Smooth muscle cell (in vitro differentiated cells): ENCODE data around the gene RCCD1. TPM values are rescaled to one million over a fixed set of nuclear protein-coding genes. Genes with fewer than 3 reads are reported as not detected.

ENCODE experiments used
- DNase-seq: peaks from one replicate; lab custom pipeline; 2025; ENCODE audit not compliant: unreplicated experiment; lab: John Stamatoyannopoulos, UW
- H2AFZ ChIP-seq: fragments of 200-600 bp; sonication (generic); 2 replicates; pipeline ENCODE4 v1.6.0; 2016; ENCODE audit warnings: antibody characterized with exemption, low read depth, mild to moderate bottlenecking
- H3F3A ChIP-seq: fragments of 200-600 bp; sonication (generic); 2 replicates; pipeline ENCODE4 v1.6.0; 2017; ENCODE audit warnings: antibody characterized with exemption, low read depth
- H3K27ac ChIP-seq: fragments of 200-600 bp; sonication (generic); 2 replicates; pipeline ENCODE4 v1.5.1; 2016; ENCODE audit warnings: low read depth, mild to moderate bottlenecking
- H3K27me3 ChIP-seq: fragments of 200-600 bp; sonication (generic); 2 replicates; pipeline ENCODE4 v1.6.1; 2016; ENCODE audit warnings: low read depth, mild to moderate bottlenecking
- H3K36me3 ChIP-seq: fragments of 200-600 bp; sonication (generic); 2 replicates; pipeline ENCODE4 v1.5.1; 2016; ENCODE audit warnings: low read depth
- H3K4me1 ChIP-seq: fragments of 200-600 bp; sonication (generic); 2 replicates; pipeline ENCODE4 v1.5.1; 2016; ENCODE audit warnings: low read depth
- H3K4me2 ChIP-seq: fragments of 200-600 bp; sonication (generic); 2 replicates; pipeline ENCODE4 v1.6.0; 2016; ENCODE audit warnings: mild to moderate bottlenecking
- H3K4me3 ChIP-seq: fragments of 200-600 bp; sonication (generic); 2 replicates; pipeline ENCODE4 v1.5.1; 2016; ENCODE audit warnings: mild to moderate bottlenecking
- H3K79me2 ChIP-seq: fragments of 200-600 bp; sonication (generic); 2 replicates; pipeline ENCODE4 v1.6.0; 2016; ENCODE audit warnings: low read depth, mild to moderate bottlenecking
- H3K9ac ChIP-seq: fragments of 200-600 bp; sonication (generic); 2 replicates; pipeline ENCODE4 v1.6.0; 2016; ENCODE audit warnings: low read depth
- H3K9me3 ChIP-seq: fragments of 200-600 bp; sonication (generic); replicated peaks from 2 replicates; pipeline ENCODE4 v1.5.1; 2016; ENCODE audit warnings: low read depth
- H4K20me1 ChIP-seq: fragments of 200-600 bp; sonication (generic); 2 replicates; pipeline ENCODE4 v1.6.0; 2016; ENCODE audit warnings: low read depth
- CTCF ChIP-seq: fragments of 200-600 bp; sonication (generic); IDR thresholded peaks from 2 replicates; pipeline ENCODE4 v1.5.1; 2017; ENCODE audit warnings: borderline replicate concordance, mild to moderate bottlenecking, antibody characterized with exemption; ENCODE audit not compliant: insufficient read depth, poor library complexity, severe bottlenecking
- WGBS: methylation state at CpG from one replicate; pipeline ENCODE4 v1.1.7; 2016; ENCODE audit warnings: low lambda C conversion rate; 5-methylcytosine and 5-hydroxymethylcytosine counted together
- polyA plus RNA-seq: library from polyadenylated mRNA; unstranded; fragments of >200 nt; fragmentation: Nextera tagmentation; extraction: Ambion mirVana; gene quantifications from 2 replicates; pipeline ENCODE4 v1.2.1, GENCODE V29; 2016
- total RNA-seq: library from RNA; depleted of rRNA; stranded (reverse); fragments of >200 nt; gene quantifications from 2 replicates; pipeline ENCODE4 v1.2.3, GENCODE V29; 2014

Gene RCCD1
- total and polyA plus RNA-seq, 2 experiments from 2014 or later = 4.4 to 9.2 TPM

GRCh38 chr15:90986790-90987507 is 32.3 kb downstream of the RCCD1 start:
- 83% methylated on average over 11 of the region's 11 CpGs for WGBS
- peak overlapping the region; percentile 48 for H2AFZ ChIP-seq
- no peak overlapping the region for H3K27ac ChIP-seq
- H3F3A ChIP-seq = no peaks in the 10 kb centered on the region
- H4K20me1 ChIP-seq = no peaks in the 10 kb centered on the region
- no peaks in the 10 kb centered on the region for H3K36me3 ChIP-seq
- H3K4me2 ChIP-seq = no peak overlapping the region
- no peak for DNase-seq
- TF ChIP-seq CTCF = no peak
- no peaks in the 10 kb centered on the region for H3K27me3 ChIP-seq
- H3K9me3 ChIP-seq = no peaks in the 10 kb centered on the region
- no peak overlapping the region for H3K4me3 ChIP-seq
- H3K79me2 ChIP-seq = peaks cover 79% of the 10 kb centered on the region
- H3K4me1 ChIP-seq = peaks cover 9% of the 10 kb centered on the region
- no peak overlapping the region for H3K9ac ChIP-seq

DNA sequence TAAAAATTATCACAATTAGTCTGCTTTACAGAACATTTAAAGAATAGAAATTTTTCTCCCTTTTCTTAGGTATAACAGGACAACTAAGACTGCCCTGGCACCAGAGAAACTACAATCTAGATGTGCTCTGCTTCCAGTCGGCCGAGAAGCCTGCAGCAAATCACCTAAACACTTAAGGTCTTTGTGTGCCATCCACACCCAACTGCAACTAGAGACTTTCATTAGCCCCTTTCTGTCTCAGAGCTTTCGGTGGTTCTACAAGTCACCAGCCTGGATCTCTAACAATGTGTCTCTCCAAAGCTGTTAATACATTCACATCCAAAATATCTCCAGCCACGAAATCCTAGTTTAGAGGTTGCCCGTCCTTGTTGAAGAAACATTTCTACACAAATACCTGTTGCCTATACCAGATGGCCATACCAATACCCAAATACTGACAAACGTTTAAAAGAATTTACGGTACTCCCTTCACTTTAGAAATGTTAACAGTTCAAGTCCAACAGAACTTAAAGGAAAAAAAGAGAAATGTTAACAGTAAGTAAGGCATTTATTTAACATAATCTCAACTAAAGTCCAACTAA is 33.0 kb downstream of the RCCD1 start:
- Histone ChIP-seq H3K27me3 (no peaks in the 10 kb centered on the region), H4K20me1 (no peaks in the 10 kb centered on the region), H2AFZ (peak overlapping the region; percentile 48), H3K9me3 (no peaks in the 10 kb centered on the region), H3K4me2 (peak overlapping the region; percentile 43), H3K4me1 (peaks cover 9% of the 10 kb centered on the region), H3K36me3 (no peaks in the 10 kb centered on the region), H3K79me2 (peaks cover 86% of the 10 kb centered on the region), H3F3A (no peaks in the 10 kb centered on the region), H3K9ac (no peak overlapping the region), H3K27ac (peak overlapping the region; percentile 15), H3K4me3 (no peak overlapping the region)
- WGBS = 64% methylated on average over 7 of the region's 7 CpGs
- TF ChIP-seq CTCF = no peak
- no peak for DNase-seq

GRCh38 chr15:90988296-90988695 is 33.6 kb downstream of the RCCD1 start:
- no peak for TF ChIP-seq CTCF
- no peaks in the 10 kb centered on the region for H3K27me3 ChIP-seq
- H4K20me1 ChIP-seq = no peaks in the 10 kb centered on the region
- no peak for DNase-seq
- no peak overlapping the region for H3K9ac ChIP-seq
- H3K79me2 ChIP-seq = peaks cover 93% of the 10 kb centered on the region
- peaks cover 13% of the 10 kb centered on the region for H3K4me1 ChIP-seq
- H3K36me3 ChIP-seq = no peaks in the 10 kb centered on the region
- WGBS = 45% methylated on average over 6 of the region's 6 CpGs
- no peak overlapping the region for H3K27ac ChIP-seq
- no peak overlapping the region for H3K4me3 ChIP-seq
- H2AFZ ChIP-seq = peak overlapping the region; percentile 48
- no peaks in the 10 kb centered on the region for H3F3A ChIP-seq
- peak overlapping the region; percentile 43 for H3K4me2 ChIP-seq
- no peaks in the 10 kb centered on the region for H3K9me3 ChIP-seq
